SHP77 (cell line): ENCODE results near the gene SPAG7.

Source experiments
- DNase-seq, 2 experiments: peaks; one replicate each; lab custom pipeline; 2025; lab: John Stamatoyannopoulos, UW

SPAG7 gene

GRCh38 chr17:4967539-4968485, at the start of gene SPAG7:
Gene SPAG7 (minus strand): TSS chr17:4967817. CDS start chr17:4967804, 13 bp downstream.
- peak; percentile 92 to 95 for DNase-seq

GRCh38 chr17:5014357-5014756, 46.7 kb upstream of the SPAG7 start:
- DNase-seq: no peak

GRCh38 chr17:5011928-5012327, 44.3 kb upstream of the SPAG7 start:
- no peak for DNase-seq

- DNase-seq: no peak
Measured at GRCh38 chr17:5003214-5003867, 35.7 kb upstream of the SPAG7 start.

GRCh38 chr17:5002121-5002788, 34.6 kb upstream of the SPAG7 start:
- DNase-seq: no peak

GRCh38 chr17:5000237-5000639, 32.6 kb upstream of the SPAG7 start:
- peak in 1 of 2 experiments; percentile 26 for DNase-seq

- DNase-seq: no peak
Measured at GRCh38 chr17:4999430-5000093, 31.9 kb upstream of the SPAG7 start.

GRCh38 chr17:4998732-4999429, 31.3 kb upstream of the SPAG7 start:
- DNase-seq: no peak

- DNase-seq: peak in 1 of 2 experiments; percentile 38
Measured at GRCh38 chr17:4998027-4998731, 30.6 kb upstream of the SPAG7 start.

- peak; percentile 87 to 92 for DNase-seq
Measured at GRCh38 chr17:4997302-4998026, 29.8 kb upstream of the SPAG7 start, which contains the start of the genes INCA1 and KIF1C. Gene INCA1 (minus strand): TSS chr17:4997522. CDS start chr17:4994437, 3,085 bp downstream. Gene KIF1C (plus strand): TSS chr17:4997950. CDS start chr17:5000247, 2,297 bp downstream.

- DNase-seq: no peak
Measured at GRCh38 chr17:4994081-4994595, 26.5 kb upstream of the SPAG7 start.

- no peak for DNase-seq
Measured at GRCh38 chr17:4987767-4988567, 20.4 kb upstream of the SPAG7 start.

- DNase-seq: peak; percentile 79 to 85
Measured at GRCh38 chr17:4986951-4987766, 19.5 kb upstream of the SPAG7 start, which contains the start of gene CAMTA2. Gene CAMTA2 (minus strand): TSS chr17:4987675. CDS start chr17:4986222, 1,453 bp downstream.

GRCh38 chr17:4986403-4986802, 18.8 kb upstream of the SPAG7 start:
- DNase-seq: peak in 1 of 2 experiments; percentile 12

GRCh38 chr17:4982305-4982704, 14.7 kb upstream of the SPAG7 start:
- DNase-seq: no peak

- DNase-seq: peak; percentile 52 to 66
Measured at GRCh38 chr17:4980644-4981216, 13.1 kb upstream of the SPAG7 start.

GRCh38 chr17:4978726-4979125, 11.1 kb upstream of the SPAG7 start:
- DNase-seq: no peak
